GM12872 (cell line): ENCODE measurements around the gene TK2.

Experiments used
- CTCF ChIP-seq: IDR thresholded peaks from 3 replicates; pipeline ENCODE4 v1.5.1; 2011; ENCODE audit warnings: low read depth, mild to moderate bottlenecking, low read length, moderate library complexity; ENCODE audit not compliant: insufficient read depth

The TK2 gene

GRCh38 chr16:66541388-66542355, 8.2 kb downstream of the TK2 start:
- TF ChIP-seq CTCF: no peak

GRCh38 chr16:66539623-66540469, 10.1 kb downstream of the TK2 start:
- TF ChIP-seq CTCF: no peak

GRCh38 chr16:66538910-66539309, 11.0 kb downstream of the TK2 start:
- TF ChIP-seq CTCF: no peak

GRCh38 chr16:66537236-66537635, 12.7 kb downstream of the TK2 start:
- no peak for TF ChIP-seq CTCF

GRCh38 chr16:66536525-66536924, 13.4 kb downstream of the TK2 start:
- TF ChIP-seq CTCF: no peak

GRCh38 chr16:66534376-66534799, 15.5 kb downstream of the TK2 start:
- TF ChIP-seq CTCF: no peak

- no peak for TF ChIP-seq CTCF
Measured at GRCh38 chr16:66529475-66529874, 20.4 kb downstream of the TK2 start.
